ENCODE results near the gene CD151. TPM values are rescaled to one million over a fixed set of nuclear protein-coding genes. Genes with fewer than 3 reads are reported as not detected.

Gene CD151
- total RNA-seq, 2 donors from 2014 or later = 371 to 396 TPM

- H3K4me1 ChIP-seq = peaks cover 7% of the 10 kb centered on the region
- intact Hi-C loops (cut with DNase I) = no loop called here
- DNase-seq = no peak
- TF ChIP-seq CTCF (IDR thresholded peaks at IDR 0.05) = no peak
- no peaks in the 10 kb centered on the region for H3K9me3 ChIP-seq
- H3K4me3 ChIP-seq = no peak overlapping the region
- H3K36me3 ChIP-seq = no peaks in the 10 kb centered on the region
- no peak overlapping the region for H3K27ac ChIP-seq
- H3K27me3 ChIP-seq = peaks cover 14% of the 10 kb centered on the region
- no peak overlapping the region for H3K9ac ChIP-seq (ENCODE audit: low read depth in 2 of 2, low read length in 2 of 2)
These were observed 39.9 kb upstream of the CD151 start for GRCh38 chr11:792873-793272.

GRCh38 chr11:793556-793955, 39.2 kb upstream of the CD151 start:
- intact Hi-C loops (cut with DNase I) = no loop called here
- Histone ChIP-seq H3K9me3 (no peaks in the 10 kb centered on the region), H3K27me3 (peaks cover 14% of the 10 kb centered on the region), H3K4me3 (no peak overlapping the region), H3K27ac (no peak overlapping the region), H3K36me3 (no peaks in the 10 kb centered on the region), H3K9ac (ENCODE audit: low read depth in 2 of 2, low read length in 2 of 2) (no peak overlapping the region), H3K4me1 (peaks cover 7% of the 10 kb centered on the region)
- TF ChIP-seq CTCF (IDR thresholded peaks at IDR 0.05) = no peak
- DNase-seq = no peak

- H3K36me3 ChIP-seq = no peaks in the 10 kb centered on the region
- H3K27ac ChIP-seq = no peak overlapping the region
- intact Hi-C loops (cut with DNase I) = no loop called here
- peak overlapping the region in 1 of 2 donors; percentile 26 for H3K9ac ChIP-seq (ENCODE audit: low read depth in 2 of 2, low read length in 2 of 2)
- peaks cover 7% of the 10 kb centered on the region for H3K4me1 ChIP-seq
- H3K27me3 ChIP-seq = peaks cover 9% of the 10 kb centered on the region
- H3K4me3 ChIP-seq = no peak overlapping the region
- no peak for TF ChIP-seq CTCF (IDR thresholded peaks at IDR 0.05)
- DNase-seq = no peak
- H3K9me3 ChIP-seq = no peaks in the 10 kb centered on the region
These were observed 38.6 kb upstream of the CD151 start for GRCh38 chr11:794013-794765.

- Histone ChIP-seq H3K4me3 (peak overlapping the region; percentile 92), H3K27ac (peak overlapping the region; percentile 80), H3K9ac (ENCODE audit: low read depth in 2 of 2, low read length in 2 of 2) (peak overlapping the region; percentile 43 to 85)
These were observed 37.8 kb upstream of the CD151 start for GRCh38 chr11:794766-795633.

More at GRCh38 chr11:794766-795633, 37.8 kb upstream of the CD151 start:
- intact Hi-C loops (cut with DNase I) = no loop called here
- DNase-seq = peak; percentile 66
- Histone ChIP-seq H3K36me3 (no peaks in the 10 kb centered on the region), H3K9me3 (no peaks in the 10 kb centered on the region), H3K27me3 (peaks cover under 1% of the 10 kb centered on the region), H3K4me1 (peaks cover 7% of the 10 kb centered on the region)
- no peak for TF ChIP-seq CTCF (IDR thresholded peaks at IDR 0.05)
